GM12892 (cell line): ENCODE measurements around the gene ALDH1B1.

Experiments
- DNase-seq: peaks from one replicate; pipeline ENCODE4 v3.0.0; 2011; ENCODE audit not compliant: insufficient read length
- FAIRE-seq: peaks from 2 replicates; lab custom pipeline; 2011; peaks lifted over from hg19 to GRCh38; lab: Jason Lieb, UNC
- POLR2A ChIP-seq: IDR thresholded peaks from 2 replicates; pipeline ENCODE4 v1.6.1; 2011; ENCODE audit warnings: low read depth, low read length, control low read depth
- POLR2AphosphoS5 ChIP-seq: IDR thresholded peaks from 2 replicates; pipeline ENCODE4 v1.6.1; 2011; ENCODE audit warnings: low read depth, low read length, control low read depth
- TAF1 ChIP-seq: IDR thresholded peaks from 2 replicates; pipeline ENCODE4 v1.6.1; 2011; ENCODE audit warnings: low read depth, mild to moderate bottlenecking, control low read depth, low read length, borderline replicate concordance

ALDH1B1 gene

GRCh38 chr9:38437193-38437823, 44.8 kb downstream of the ALDH1B1 start:
- no peak for FAIRE-seq
- TF ChIP-seq POLR2A (no peak), TAF1 (no peak), POLR2AphosphoS5 (no peak)

GRCh38 chr9:38439291-38439915, 46.9 kb downstream of the ALDH1B1 start:
- no peak for FAIRE-seq
- no peak for TF ChIP-seq POLR2AphosphoS5
- no peak for TF ChIP-seq POLR2A
- no peak for TF ChIP-seq TAF1
- DNase-seq, result no peak

More at GRCh38 chr9:38437193-38437823, 44.8 kb downstream of the ALDH1B1 start:
- no peak for DNase-seq

DNA sequence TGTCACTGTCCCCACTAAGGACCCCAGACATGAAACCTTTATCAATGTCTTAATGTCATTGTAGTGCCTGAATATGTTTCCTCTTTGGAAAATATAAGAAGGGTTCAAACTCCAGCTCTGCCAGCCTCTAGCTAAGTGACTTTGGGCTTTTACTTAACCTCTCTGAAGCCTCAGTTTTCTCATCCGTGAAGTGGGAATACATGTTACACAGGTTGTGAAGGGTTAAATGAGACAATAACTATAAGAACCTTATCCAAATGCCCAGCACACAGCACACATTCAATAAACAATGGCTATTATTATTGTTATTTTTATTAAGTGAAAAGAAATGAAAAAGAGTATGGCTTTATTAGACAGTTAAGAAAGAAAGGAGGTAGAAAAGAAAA, 47.4 kb downstream of the ALDH1B1 start:
- TF ChIP-seq POLR2AphosphoS5 (no peak), POLR2A (no peak), TAF1 (no peak)
- FAIRE-seq (no peak), DNase-seq (no peak)

- DNase-seq (no peak), FAIRE-seq (no peak)
- no peak for TF ChIP-seq TAF1
- no peak for TF ChIP-seq POLR2A
- TF ChIP-seq POLR2AphosphoS5, result no peak
Observed at GRCh38 chr9:38440516-38440915, 48.0 kb downstream of the ALDH1B1 start.

DNA sequence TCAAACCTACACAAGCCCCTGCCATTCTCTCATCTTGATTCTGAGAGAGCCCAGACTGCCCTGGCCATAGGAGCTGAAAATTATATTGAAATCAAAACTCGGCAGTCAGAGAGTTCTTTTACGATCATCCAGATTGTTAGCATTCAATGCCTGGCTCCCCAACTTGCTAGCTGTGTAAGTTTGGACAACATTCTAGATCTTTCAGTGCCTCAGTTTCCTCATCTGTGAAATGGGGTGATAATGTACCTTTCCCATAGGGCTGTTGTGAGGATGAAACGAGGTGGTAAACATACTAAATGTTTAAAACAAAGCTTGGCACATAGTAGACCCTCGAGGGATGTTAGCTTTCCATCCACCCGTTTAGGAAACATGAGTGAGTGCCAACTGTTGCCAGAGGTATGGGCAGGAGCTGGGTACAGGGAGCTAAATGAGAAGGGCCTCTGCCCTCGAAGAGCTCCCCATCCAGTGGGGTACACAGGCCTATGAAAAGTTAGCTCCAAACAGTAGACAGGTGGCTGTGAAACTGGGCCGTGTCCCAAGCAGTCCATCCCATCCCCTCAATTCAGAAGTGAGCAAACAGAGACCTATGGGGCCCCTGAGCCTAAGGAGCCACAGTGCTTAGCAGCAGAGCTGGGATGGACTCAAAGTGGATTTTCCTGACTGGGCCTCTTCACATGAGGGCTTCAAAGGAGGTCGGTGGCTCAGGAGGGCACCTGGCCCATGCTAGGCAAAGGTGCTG, 49.0 kb downstream of the ALDH1B1 start:
- no peak for TF ChIP-seq TAF1
- no peak for TF ChIP-seq POLR2A
- no peak for TF ChIP-seq POLR2AphosphoS5
- FAIRE-seq (no peak), DNase-seq (no peak)

GRCh38 chr9:38442473-38443096, 50.1 kb downstream of the ALDH1B1 start:
- TF ChIP-seq POLR2A, result no peak
- no peak for TF ChIP-seq POLR2AphosphoS5
- no peak for TF ChIP-seq TAF1
- DNase-seq (no peak), FAIRE-seq (no peak)

DNA sequence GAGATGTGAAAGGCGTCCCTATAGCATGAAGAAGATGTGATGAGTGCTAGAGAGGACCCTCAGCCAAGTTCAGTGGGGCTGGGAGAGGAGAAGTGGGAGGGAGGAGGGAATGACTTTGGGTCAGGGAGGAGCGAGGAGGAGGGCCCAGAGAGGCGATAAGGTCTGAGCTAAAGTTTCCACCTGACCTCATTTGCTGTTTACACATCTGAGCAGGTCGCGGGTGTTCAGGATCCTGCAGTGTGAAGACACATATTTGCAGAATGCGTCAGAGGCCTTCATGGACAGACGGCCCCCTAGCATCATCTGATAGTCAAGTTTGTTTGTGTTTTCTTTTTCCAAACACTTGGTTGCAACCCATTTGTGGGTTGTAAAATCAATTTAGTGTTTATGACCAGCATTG, 50.7 kb downstream of the ALDH1B1 start:
- TF ChIP-seq POLR2A (no peak), POLR2AphosphoS5 (no peak), TAF1 (no peak)
- FAIRE-seq (no peak), DNase-seq (no peak)

GRCh38 chr9:38443597-38443996, 51.1 kb downstream of the ALDH1B1 start:
- TF ChIP-seq POLR2AphosphoS5 (no peak), POLR2A (no peak), TAF1 (no peak)
- DNase-seq, result no peak
- FAIRE-seq, result no peak

DNA sequence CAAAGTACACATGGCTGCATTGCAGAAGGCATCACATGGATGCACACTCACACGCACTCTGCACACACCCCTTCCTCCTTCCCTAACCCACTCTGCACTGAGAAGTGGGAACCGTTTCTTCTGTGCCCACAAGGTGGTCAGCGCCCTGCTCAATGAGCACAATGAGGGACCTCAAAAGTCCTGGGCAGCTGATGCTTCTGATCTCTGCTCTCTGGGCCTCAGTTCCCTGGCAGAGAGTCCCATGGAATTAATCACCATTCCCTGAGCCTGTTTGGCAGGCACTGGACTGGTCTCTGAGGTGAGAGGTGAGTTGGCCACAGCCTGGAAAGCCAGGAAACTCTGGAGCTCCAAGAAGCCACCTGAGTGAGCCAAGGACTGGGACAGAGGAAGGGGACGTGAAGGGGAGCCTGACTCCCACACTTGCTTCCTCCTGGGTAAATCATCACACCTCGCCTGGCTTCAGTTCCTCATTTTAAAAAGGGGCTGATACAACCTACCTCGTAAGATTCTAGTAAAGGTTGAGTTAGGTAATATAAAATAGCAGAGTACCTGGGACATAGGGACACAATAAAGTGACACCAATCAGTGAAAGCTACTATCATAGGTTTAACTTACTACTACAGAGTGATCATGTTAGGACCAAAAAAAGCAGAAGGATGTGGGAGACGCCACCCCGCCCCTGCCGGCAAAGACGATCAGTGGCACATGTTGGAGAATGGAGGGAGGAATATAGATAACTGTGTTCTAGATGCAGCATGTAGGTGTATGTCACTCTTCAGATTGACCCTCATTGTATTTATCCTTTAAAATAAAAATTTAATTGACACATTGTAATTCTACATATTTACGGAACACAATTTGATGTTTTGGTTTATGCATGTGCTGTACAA, 52.9 kb downstream of the ALDH1B1 start:
- FAIRE-seq, result peak; percentile 48
- DNase-seq, result no peak

DNA sequence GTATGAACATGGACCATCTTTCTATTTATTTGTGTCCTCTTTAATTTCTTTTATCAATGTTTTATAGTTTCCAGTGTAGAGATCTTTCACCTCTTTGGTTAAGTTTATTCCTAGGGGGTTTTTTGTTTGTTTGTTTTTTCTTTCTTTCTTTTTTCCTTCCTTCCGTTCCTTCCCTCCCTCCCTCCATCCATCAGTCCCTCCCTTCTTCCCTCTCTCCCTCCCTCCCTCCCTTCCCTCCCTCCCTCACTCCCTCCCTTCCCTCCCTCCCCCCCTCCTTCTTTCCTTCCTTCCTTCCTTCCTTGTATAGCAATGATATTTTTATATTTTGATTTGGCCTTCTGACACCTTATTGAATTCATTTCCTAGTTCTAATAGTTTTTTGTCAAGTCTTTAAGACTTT, 55.2 kb downstream of the ALDH1B1 start:
- DNase-seq (no peak), FAIRE-seq (no peak)
- TF ChIP-seq POLR2A (no peak), TAF1 (no peak)

More for the DNA sequence above, 52.9 kb downstream of the ALDH1B1 start:
- no peak for TF ChIP-seq POLR2A
- TF ChIP-seq TAF1, result no peak
- TF ChIP-seq POLR2AphosphoS5, result no peak
